IPS-20b (cell line): Measurements from ENCODE around the gene CEMIP2.

Experiments used
- H3K27ac ChIP-seq: one replicate; pipeline ENCODE4 v1.5.1; 2013; ENCODE audit warnings: low read length
- H3K27me3 ChIP-seq: 2 replicates; pipeline ENCODE4 v1.6.1; 2013; ENCODE audit warnings: mild to moderate bottlenecking, low read length, inconsistent platforms; ENCODE audit not compliant: insufficient read depth
- H3K36me3 ChIP-seq: 2 replicates; pipeline ENCODE4 v1.6.1; 2013; ENCODE audit warnings: low read depth, mild to moderate bottlenecking, inconsistent platforms, low read length, moderate library complexity; ENCODE audit not compliant: insufficient read depth
- H3K4me1 ChIP-seq: 2 replicates; pipeline ENCODE4 v1.6.1; 2013; ENCODE audit warnings: mild to moderate bottlenecking, control low read depth, inconsistent platforms, low read length, moderate library complexity; ENCODE audit not compliant: insufficient read depth
- H3K4me3 ChIP-seq: 2 replicates; pipeline ENCODE4 v1.5.1; 2013; ENCODE audit warnings: mild to moderate bottlenecking, low read length, inconsistent platforms
- H3K9ac ChIP-seq: 2 replicates; pipeline ENCODE4 v1.6.1; 2013; ENCODE audit warnings: low read depth, mild to moderate bottlenecking, inconsistent platforms, low read length, moderate library complexity
- H3K9me3 ChIP-seq: 2 replicates; pipeline ENCODE4 v1.6.1; 2013; ENCODE audit warnings: mild to moderate bottlenecking, low read depth, low read length, inconsistent platforms; ENCODE audit not compliant: insufficient read depth

CEMIP2 gene

DNA sequence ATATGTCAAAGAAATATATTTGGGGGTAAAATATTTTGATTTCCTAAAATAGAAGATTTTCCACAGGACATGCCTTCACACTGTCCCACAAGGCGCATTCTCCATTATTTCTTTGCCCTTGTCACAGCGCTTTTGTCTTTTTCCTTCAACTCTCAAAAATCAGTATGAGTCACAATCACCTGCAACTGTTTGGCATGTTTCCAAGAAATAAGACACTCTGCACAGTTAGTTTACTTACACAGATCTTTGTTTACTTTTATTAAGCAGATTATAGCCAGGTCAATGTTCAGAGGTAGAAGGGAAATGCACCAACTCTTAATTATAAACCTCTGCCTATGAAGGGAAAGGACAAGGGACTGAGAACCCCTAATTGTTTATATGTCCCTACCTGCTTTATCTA lies 9.5 kb downstream of the CEMIP2 start:
- H3K4me3 ChIP-seq, result peak overlapping the region; percentile 57
- peaks cover 83% of the 10 kb centered on the region for H3K4me1 ChIP-seq
- no peaks in the 10 kb centered on the region for H3K36me3 ChIP-seq
- peaks cover 5% of the 10 kb centered on the region; the same call in 1 of the 2 replicates for H3K27me3 ChIP-seq
- peak overlapping the region; percentile 46 for H3K9ac ChIP-seq
- H3K27ac ChIP-seq, result peak overlapping the region; percentile 43
- H3K9me3 ChIP-seq, result no peaks in the 10 kb centered on the region

DNA sequence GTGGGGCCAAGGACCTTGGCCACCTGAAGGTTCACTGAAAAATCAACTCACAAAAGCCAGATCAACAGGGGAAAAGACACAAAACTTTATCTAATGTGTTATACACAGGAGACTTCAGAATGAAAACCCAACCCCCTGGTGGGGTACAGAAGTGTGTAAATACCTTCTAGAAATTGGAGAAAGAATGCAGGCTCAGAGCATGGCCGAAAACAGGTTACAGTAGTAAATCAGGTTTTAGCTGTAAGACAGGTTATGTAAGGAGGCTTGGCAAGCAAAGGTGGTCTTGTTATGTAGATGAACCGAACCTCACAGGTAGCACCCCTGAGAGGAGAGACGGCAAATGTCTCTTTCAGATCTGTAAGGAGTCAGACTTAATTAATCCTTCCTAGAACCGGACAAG lies 10.0 kb downstream of the CEMIP2 start:
- Histone ChIP-seq H3K9ac (peak overlapping the region; percentile 46; the same call in 1 of the 2 replicates), H3K4me3 (peak overlapping the region; percentile 57), H3K36me3 (no peaks in the 10 kb centered on the region), H3K4me1 (peaks cover 80% of the 10 kb centered on the region), H3K9me3 (no peaks in the 10 kb centered on the region), H3K27me3 (peaks cover 5% of the 10 kb centered on the region; the same call in 1 of the 2 replicates), H3K27ac (peak overlapping the region; percentile 43)

DNA sequence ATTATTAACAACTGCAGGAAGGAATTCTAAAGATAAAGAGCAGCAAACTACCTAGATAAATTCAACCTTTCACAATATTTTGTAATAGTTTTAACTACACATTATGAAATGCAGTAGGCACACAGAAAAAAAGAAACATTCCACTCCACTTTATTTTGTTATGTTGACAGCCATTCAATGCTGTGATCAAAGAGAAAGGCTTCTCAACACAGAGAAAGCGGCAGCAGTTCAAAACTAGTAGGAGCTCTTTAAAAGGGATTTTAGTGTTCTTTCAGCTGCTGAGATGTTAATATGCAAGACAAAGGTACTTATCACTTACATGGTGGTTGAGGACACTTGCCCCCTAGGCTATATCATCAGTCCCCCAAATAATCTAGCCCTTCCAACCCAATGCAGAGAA lies 11.6 kb downstream of the CEMIP2 start:
- peak overlapping the region; percentile 57 for H3K4me3 ChIP-seq
- peaks cover 79% of the 10 kb centered on the region for H3K4me1 ChIP-seq
- no peak overlapping the region for H3K27ac ChIP-seq
- H3K9me3 ChIP-seq, result no peaks in the 10 kb centered on the region
- no peaks in the 10 kb centered on the region for H3K36me3 ChIP-seq
- H3K9ac ChIP-seq, result peak overlapping the region; percentile 9; the same call in 1 of the 2 replicates
- peaks cover 5% of the 10 kb centered on the region; the same call in 1 of the 2 replicates for H3K27me3 ChIP-seq

DNA sequence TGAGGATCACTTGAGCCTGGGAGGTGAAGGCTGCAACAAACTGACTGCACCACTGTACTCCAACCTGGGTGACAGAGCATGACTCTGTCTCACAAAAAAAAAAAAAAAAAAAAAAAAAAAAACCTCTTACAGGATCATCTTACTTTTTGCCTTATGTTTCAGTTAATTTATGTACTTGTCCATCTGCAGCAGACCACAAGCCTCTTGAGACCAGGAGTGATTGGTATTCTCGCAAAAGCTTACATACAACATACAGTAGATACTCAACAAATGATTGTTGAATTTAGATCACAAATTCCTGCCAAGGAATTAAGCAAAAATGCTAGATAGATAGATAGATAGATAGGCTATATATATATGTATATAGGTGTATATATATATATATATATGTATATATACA lies 12.4 kb downstream of the CEMIP2 start:
- no peaks in the 10 kb centered on the region for H3K9me3 ChIP-seq
- H3K4me1 ChIP-seq, result peaks cover 79% of the 10 kb centered on the region
- H3K4me3 ChIP-seq, result no peak overlapping the region
- no peaks in the 10 kb centered on the region for H3K36me3 ChIP-seq
- H3K27me3 ChIP-seq, result peaks cover 5% of the 10 kb centered on the region; the same call in 1 of the 2 replicates
- no peak overlapping the region for H3K9ac ChIP-seq
- no peak overlapping the region for H3K27ac ChIP-seq

DNA sequence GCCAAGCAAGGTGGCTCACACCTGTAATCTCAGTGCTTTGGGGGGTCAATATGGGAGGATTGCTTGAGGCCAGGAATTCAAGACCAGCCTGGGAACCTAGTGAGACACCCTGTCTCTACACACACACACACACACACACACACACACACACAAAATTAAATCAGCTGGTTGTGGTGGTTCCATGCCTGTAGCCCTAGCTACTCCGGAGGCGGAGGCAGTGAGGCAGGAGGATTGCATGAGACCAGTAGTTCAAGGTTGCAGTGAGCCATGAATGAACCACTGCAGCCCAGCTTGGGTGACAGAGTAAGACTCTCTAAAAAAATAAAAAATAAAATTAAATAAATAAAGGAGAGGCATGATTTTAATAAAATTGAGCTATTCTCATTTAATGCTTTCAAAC lies 13.1 kb downstream of the CEMIP2 start:
- Histone ChIP-seq H3K4me3 (no peak overlapping the region), H3K27ac (no peak overlapping the region), H3K27me3 (peaks cover 5% of the 10 kb centered on the region; the same call in 1 of the 2 replicates), H3K36me3 (no peaks in the 10 kb centered on the region), H3K9me3 (no peaks in the 10 kb centered on the region), H3K9ac (no peak overlapping the region), H3K4me1 (peaks cover 72% of the 10 kb centered on the region)

DNA sequence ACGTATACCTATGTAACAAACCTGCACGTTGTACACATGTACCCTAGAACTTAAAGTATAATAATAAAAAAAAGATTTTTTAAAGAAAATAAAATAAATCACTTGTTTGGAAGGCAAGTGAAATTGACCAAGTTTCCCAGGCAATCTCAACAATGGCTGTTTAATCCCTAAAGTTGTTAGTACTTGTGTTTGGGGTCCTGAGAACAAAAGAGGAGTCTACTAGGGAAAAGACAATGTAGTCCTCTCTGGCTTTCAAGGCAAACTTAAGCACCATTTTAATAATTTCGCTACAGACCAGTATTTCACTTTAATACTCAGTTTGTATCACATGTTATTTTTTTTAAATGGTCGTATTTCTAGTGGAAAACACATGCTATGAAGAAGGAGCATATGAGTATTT lies 14.2 kb downstream of the CEMIP2 start:
- no peak overlapping the region for H3K27ac ChIP-seq
- no peak overlapping the region for H3K4me3 ChIP-seq
- peaks cover 64% of the 10 kb centered on the region for H3K4me1 ChIP-seq
- H3K27me3 ChIP-seq, result peaks cover 5% of the 10 kb centered on the region; the same call in 1 of the 2 replicates
- H3K9ac ChIP-seq, result no peak overlapping the region
- no peaks in the 10 kb centered on the region for H3K9me3 ChIP-seq
- peaks cover 9% of the 10 kb centered on the region for H3K36me3 ChIP-seq

DNA sequence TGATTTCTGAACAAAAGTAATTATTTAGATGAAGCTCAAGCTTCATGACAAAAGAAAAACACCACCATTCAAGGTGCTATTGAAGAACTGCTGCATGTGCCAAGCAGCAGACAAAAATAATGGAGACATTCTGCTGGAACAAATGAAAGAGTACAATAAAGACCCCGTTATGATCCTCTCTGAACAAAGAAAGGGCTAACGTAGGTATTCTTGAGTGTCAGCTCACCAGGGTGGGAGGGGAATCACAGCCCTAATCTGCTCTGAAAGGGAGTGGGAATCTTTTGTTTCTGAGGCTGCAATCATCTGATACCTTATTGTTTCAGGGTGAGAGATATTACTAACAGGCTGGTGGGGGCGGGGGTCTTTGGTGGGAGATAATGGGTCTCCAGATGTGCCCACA lies 15.4 kb downstream of the CEMIP2 start:
- Histone ChIP-seq H3K36me3 (peaks cover 21% of the 10 kb centered on the region), H3K27me3 (peaks cover 5% of the 10 kb centered on the region; the same call in 1 of the 2 replicates), H3K9me3 (no peaks in the 10 kb centered on the region), H3K4me1 (peaks cover 57% of the 10 kb centered on the region), H3K9ac (no peak overlapping the region), H3K27ac (no peak overlapping the region), H3K4me3 (0 out of 2 replicates have a peak overlapping the region, but pooled peaks have one; percentile 4)

DNA sequence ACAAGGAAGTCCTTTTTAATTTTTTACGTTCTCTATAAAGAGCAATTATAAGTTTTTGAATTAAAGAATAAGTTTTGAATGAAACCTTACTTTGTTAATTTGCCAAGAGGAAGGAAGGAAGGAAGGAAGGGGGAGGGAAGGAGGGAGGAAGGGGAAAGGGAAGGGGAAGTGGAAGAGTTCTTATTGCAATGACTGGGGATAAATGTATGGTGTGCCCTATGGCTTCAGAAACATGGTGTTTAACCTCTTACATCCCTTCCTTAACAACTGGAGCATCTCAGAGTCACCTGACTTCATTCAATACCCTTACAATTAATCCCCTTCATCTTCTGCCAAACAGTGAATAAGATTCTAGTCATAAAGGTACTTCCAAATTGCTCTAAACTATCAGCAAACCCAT lies 16.0 kb downstream of the CEMIP2 start:
- no peaks in the 10 kb centered on the region for H3K9me3 ChIP-seq
- H3K36me3 ChIP-seq, result peaks cover 25% of the 10 kb centered on the region
- no peak overlapping the region for H3K4me3 ChIP-seq
- H3K4me1 ChIP-seq, result peaks cover 55% of the 10 kb centered on the region
- H3K27ac ChIP-seq, result no peak overlapping the region
- peaks cover 4% of the 10 kb centered on the region; the same call in 1 of the 2 replicates for H3K27me3 ChIP-seq
- H3K9ac ChIP-seq, result no peak overlapping the region

DNA sequence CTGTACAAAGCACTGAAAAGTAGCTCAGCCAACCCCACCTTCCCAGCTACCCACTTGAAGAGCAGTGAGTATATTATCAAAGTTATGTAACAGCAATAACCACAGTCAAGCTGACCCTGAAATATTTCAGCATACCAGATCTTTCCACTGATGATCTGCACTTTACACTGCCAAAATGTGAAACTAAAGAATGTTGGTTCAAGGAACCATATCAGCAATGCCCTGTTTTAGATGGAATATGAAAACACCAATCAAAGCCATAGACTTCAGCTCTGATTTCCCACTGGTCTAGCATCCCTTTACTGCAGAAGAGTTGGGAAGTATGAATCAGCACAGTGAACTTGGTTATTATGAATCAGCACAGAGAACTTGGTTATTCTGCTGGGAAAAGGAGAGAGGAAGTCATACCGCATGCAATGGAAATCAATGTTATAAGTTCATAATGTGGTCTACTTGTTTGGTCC lies 20.0 kb downstream of the CEMIP2 start:
- Histone ChIP-seq H3K27ac (no peak overlapping the region), H3K4me3 (no peak overlapping the region), H3K9ac (no peak overlapping the region), H3K9me3 (no peaks in the 10 kb centered on the region), H3K4me1 (peaks cover 60% of the 10 kb centered on the region), H3K36me3 (peaks cover 56% of the 10 kb centered on the region), H3K27me3 (no peaks in the 10 kb centered on the region)

DNA sequence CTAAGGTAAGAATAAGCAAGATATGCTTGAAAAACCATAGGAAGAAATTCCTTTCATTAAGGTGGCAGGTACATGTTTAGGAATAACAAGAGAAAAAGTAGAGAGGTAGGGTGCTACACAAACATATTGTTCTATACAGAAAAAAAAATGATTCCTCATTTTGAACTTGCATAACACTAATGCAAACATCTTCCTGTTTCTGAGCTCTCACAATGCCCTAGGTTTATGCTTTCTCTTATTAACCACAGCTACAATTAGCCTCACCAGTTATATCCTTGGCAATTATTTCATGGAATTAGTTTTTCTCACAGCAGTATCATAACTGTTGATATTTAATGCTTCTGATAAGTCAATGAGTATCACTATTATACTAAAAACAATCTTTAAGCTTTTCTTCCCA lies 20.7 kb downstream of the CEMIP2 start:
- Histone ChIP-seq H3K27me3 (no peaks in the 10 kb centered on the region), H3K4me3 (no peak overlapping the region), H3K36me3 (peaks cover 63% of the 10 kb centered on the region), H3K27ac (no peak overlapping the region), H3K9me3 (no peaks in the 10 kb centered on the region), H3K4me1 (peaks cover 53% of the 10 kb centered on the region), H3K9ac (no peak overlapping the region)

DNA sequence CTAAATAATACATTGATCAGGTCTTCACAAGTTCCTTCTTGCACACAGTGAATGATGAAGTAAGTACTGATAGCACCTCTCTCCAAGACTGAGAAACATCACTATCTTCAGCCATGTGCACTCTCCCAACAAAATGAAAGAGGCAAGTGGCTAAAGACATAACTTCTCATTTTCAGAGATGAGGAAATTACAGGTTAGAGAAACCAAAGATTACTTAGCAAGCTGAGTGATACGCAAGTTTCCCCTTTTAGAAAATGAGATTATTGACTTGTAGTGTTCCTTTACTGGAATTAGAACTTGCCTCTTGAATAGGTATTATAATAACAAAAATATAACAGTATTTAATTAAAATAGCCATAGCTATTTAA lies 21.6 kb downstream of the CEMIP2 start:
- no peaks in the 10 kb centered on the region for H3K27me3 ChIP-seq
- H3K9me3 ChIP-seq, result no peaks in the 10 kb centered on the region
- H3K36me3 ChIP-seq, result peaks cover 66% of the 10 kb centered on the region
- peaks cover 49% of the 10 kb centered on the region for H3K4me1 ChIP-seq
- H3K9ac ChIP-seq, result no peak overlapping the region
- no peak overlapping the region for H3K27ac ChIP-seq
- peak overlapping the region; percentile 2; the same call in 1 of the 2 replicates for H3K4me3 ChIP-seq

DNA sequence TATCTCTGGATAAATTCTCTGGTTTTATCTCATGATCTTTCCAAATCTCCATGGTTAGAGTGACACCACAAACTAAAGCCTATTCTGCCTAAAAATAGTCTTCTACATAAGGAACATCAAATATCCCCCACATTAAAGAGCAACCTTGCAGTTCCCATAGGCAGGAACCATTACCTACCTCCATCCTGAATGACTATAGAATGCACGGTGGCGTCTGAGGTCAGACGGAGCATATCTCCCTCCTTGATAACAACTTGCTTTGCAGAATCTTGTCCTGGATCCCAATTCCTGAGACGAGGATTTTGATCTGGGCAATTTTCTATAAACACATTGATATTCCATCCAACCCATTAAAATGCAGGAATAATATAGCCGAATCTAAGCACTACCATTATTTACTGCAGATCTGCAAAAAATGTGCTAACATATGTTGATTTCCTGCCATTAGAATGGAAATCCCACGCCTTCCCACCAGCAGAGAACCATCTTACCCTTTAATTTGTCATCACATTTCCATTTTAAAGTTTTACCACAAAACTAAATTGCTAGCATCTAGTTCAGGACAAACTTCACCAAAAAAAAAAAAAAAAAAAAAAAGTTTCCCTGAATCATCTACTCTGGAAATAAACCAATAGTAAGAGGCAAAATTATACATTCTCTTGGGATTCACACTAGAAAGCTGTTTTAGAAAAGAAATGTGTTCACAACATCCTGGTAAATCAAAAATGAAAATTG lies 22.1 kb downstream of the CEMIP2 start:
- Histone ChIP-seq H3K36me3 (peaks cover 66% of the 10 kb centered on the region), H3K4me3 (peak overlapping the region; percentile 2; the same call in 1 of the 2 replicates), H3K9ac (no peak overlapping the region; the same call in 1 of the 2 replicates), H3K9me3 (no peaks in the 10 kb centered on the region), H3K4me1 (peaks cover 43% of the 10 kb centered on the region), H3K27me3 (no peaks in the 10 kb centered on the region), H3K27ac (no peak overlapping the region)
